SU-DHL-6 (cell line): ENCODE measurements around the gene NYAP2.

Experiments
- H2AFZ ChIP-seq: fragments of 200-600 bp; sonication (generic); 2 replicates; pipeline ENCODE4 v1.6.1; 2014; ENCODE audit warnings: low read depth, mild to moderate bottlenecking, moderate library complexity, mixed read lengths, antibody characterized with exemption, low read length; ENCODE audit not compliant: severe bottlenecking
- H3F3A ChIP-seq: fragments of 200-600 bp; shearing (Covaris generic); 2 replicates; pipeline ENCODE4 v1.6.0; 2016; ENCODE audit warnings: antibody characterized with exemption, mild to moderate bottlenecking; ENCODE audit not compliant: insufficient read depth
- H3K27ac ChIP-seq: fragments of 200-600 bp; sonication (generic); 2 replicates; pipeline ENCODE4 v1.5.1; 2016; ENCODE audit warnings: low read depth, mild to moderate bottlenecking, low read length, moderate library complexity, mixed read lengths
- H3K27me3 ChIP-seq: fragments of 200-600 bp; sonication (generic), shearing (Covaris generic); 2 replicates; pipeline ENCODE4 v1.6.0; 2014; ENCODE audit warnings: mild to moderate bottlenecking, low read length
- H3K36me3 ChIP-seq: fragments of 200-600 bp; sonication (generic); 2 replicates; pipeline ENCODE4 v1.6.1; 2014; ENCODE audit warnings: mild to moderate bottlenecking, low read length, mixed read lengths
- H3K4me2 ChIP-seq: fragments of 300-600, 200-600 bp; shearing (Covaris generic), sonication (generic); 2 replicates; pipeline ENCODE4 v1.6.0; 2014; ENCODE audit warnings: low read length, low read depth, mild to moderate bottlenecking; ENCODE audit not compliant: poor library complexity, severe bottlenecking
- H3K4me3 ChIP-seq: fragments of 200-600 bp; sonication (generic); 2 replicates; pipeline ENCODE4 v1.5.1; 2014; ENCODE audit warnings: antibody characterized with exemption, low read length, mild to moderate bottlenecking, mixed read lengths; ENCODE audit not compliant: insufficient read depth, poor library complexity, severe bottlenecking
- H3K79me2 ChIP-seq: fragments of 200-600 bp; sonication (generic); 2 replicates; pipeline ENCODE4 v1.6.1; 2014; ENCODE audit warnings: mild to moderate bottlenecking, low read length, moderate library complexity; ENCODE audit not compliant: insufficient read depth
- H3K9ac ChIP-seq: fragments of 200-600 bp; sonication (generic); 2 replicates; pipeline ENCODE4 v1.7.0; 2014; ENCODE audit warnings: mild to moderate bottlenecking, low read length
- H3K9me2 ChIP-seq: fragments of 200-600 bp; sonication (generic); replicated peaks from 2 replicates; pipeline ENCODE4 v1.6.1; 2014; ENCODE audit warnings: low read length; ENCODE audit not compliant: insufficient read depth
- H3K9me3 ChIP-seq: fragments of 200-600 bp; sonication (generic); 2 replicates; pipeline ENCODE4 v1.6.1; 2014; ENCODE audit warnings: low read length, mixed read lengths; ENCODE audit not compliant: insufficient read depth
- H4K20me1 ChIP-seq: fragments of 200-600 bp; sonication (generic); 2 replicates; pipeline ENCODE4 v1.6.1; 2014; ENCODE audit warnings: low read depth, mild to moderate bottlenecking, antibody characterized with exemption, low read length, moderate library complexity, mixed read lengths
- CTCF ChIP-seq: fragments of 200-600 bp; sonication (generic); IDR thresholded peaks from one replicate; pipeline ENCODE4 v1.5.1; 2017; ENCODE audit warnings: antibody characterized with exemption, mild to moderate bottlenecking, low read length, moderate library complexity; ENCODE audit not compliant: insufficient read depth, poor library complexity, severe bottlenecking
- EZH2phosphoT487 ChIP-seq: fragments of 200-600 bp; sonication (generic), shearing (Covaris generic); conservative IDR thresholded peaks from 2 replicates; pipeline ENCODE4 v1.6.1; 2018; ENCODE audit warnings: mild to moderate bottlenecking, antibody characterized with exemption, low read length, moderate library complexity, mixed read lengths

Gene NYAP2

GRCh38 chr2:225630824-225631533, 231.5 kb downstream of the NYAP2 start:
- H3F3A ChIP-seq: no peaks in the 10 kb centered on the region
- no peaks in the 10 kb centered on the region for H3K27me3 ChIP-seq
- H3K4me2 ChIP-seq: no peak overlapping the region
- H2AFZ ChIP-seq: no peak overlapping the region
- no peaks in the 10 kb centered on the region for H3K79me2 ChIP-seq
- no peaks in the 10 kb centered on the region for H3K9me3 ChIP-seq
- no peak overlapping the region for H3K9ac ChIP-seq
- no peak overlapping the region for H3K27ac ChIP-seq
- H3K4me3 ChIP-seq: no peak overlapping the region
- no peaks in the 10 kb centered on the region for H4K20me1 ChIP-seq
- no peak for TF ChIP-seq EZH2phosphoT487
- TF ChIP-seq CTCF: no peak
- no peaks in the 10 kb centered on the region; the same call in 1 of the 2 replicates for H3K9me2 ChIP-seq
- H3K36me3 ChIP-seq: no peaks in the 10 kb centered on the region

GRCh38 chr2:225632351-225632750, 232.8 kb downstream of the NYAP2 start:
- Histone ChIP-seq H3K9me3 (no peaks in the 10 kb centered on the region), H2AFZ (no peak overlapping the region), H3K4me2 (no peak overlapping the region), H3F3A (no peaks in the 10 kb centered on the region), H3K9me2 (no peaks in the 10 kb centered on the region; the same call in 1 of the 2 replicates), H3K79me2 (no peaks in the 10 kb centered on the region), H3K36me3 (no peaks in the 10 kb centered on the region), H4K20me1 (no peaks in the 10 kb centered on the region), H3K27ac (no peak overlapping the region), H3K4me3 (no peak overlapping the region), H3K9ac (no peak overlapping the region), H3K27me3 (no peaks in the 10 kb centered on the region)
- TF ChIP-seq EZH2phosphoT487 (no peak), CTCF (no peak)

- no peak overlapping the region for H3K4me3 ChIP-seq
Measured at GRCh38 chr2:225636558-225636957, 237.0 kb downstream of the NYAP2 start.

More at GRCh38 chr2:225636558-225636957, 237.0 kb downstream of the NYAP2 start:
- H3K27me3 ChIP-seq: no peaks in the 10 kb centered on the region
- H3F3A ChIP-seq: no peaks in the 10 kb centered on the region
- H3K9me3 ChIP-seq: no peaks in the 10 kb centered on the region
- TF ChIP-seq EZH2phosphoT487 (no peak), CTCF (no peak)
- no peaks in the 10 kb centered on the region for H4K20me1 ChIP-seq
- H2AFZ ChIP-seq: no peak overlapping the region
- H3K27ac ChIP-seq: no peak overlapping the region
- no peaks in the 10 kb centered on the region for H3K79me2 ChIP-seq
- no peak overlapping the region for H3K9ac ChIP-seq
- H3K36me3 ChIP-seq: no peaks in the 10 kb centered on the region
- no peak overlapping the region for H3K4me2 ChIP-seq
- no peaks in the 10 kb centered on the region; the same call in 1 of the 2 replicates for H3K9me2 ChIP-seq
